GM12878 (cell line): ENCODE measurements around the gene SLC6A3. TPM values are rescaled to one million over a fixed set of nuclear protein-coding genes. Genes with fewer than 3 reads are reported as not detected.

ENCODE experiments used
- ATF7 ChIP-seq: fragments of 450-650 bp; IDR thresholded peaks from 2 replicates; pipeline ENCODE4 v1.6.1; 2016; ENCODE audit warnings: low read depth, mild to moderate bottlenecking
- BACH1 ChIP-seq: fragments of 450-650 bp; IDR thresholded peaks from 2 replicates; pipeline ENCODE4 v1.6.1; 2017; ENCODE audit warnings: mild to moderate bottlenecking, borderline replicate concordance
- CHD2 ChIP-seq: IDR thresholded peaks from 2 replicates; pipeline ENCODE4 v1.6.1; 2011; ENCODE audit warnings: low read depth, low read length, improper control_type of control experiment, borderline replicate concordance
- CHD4 ChIP-seq: fragments of 200-600 bp; sonication (generic); IDR thresholded peaks from 2 replicates; pipeline ENCODE4 v1.6.1; 2016; ENCODE audit warnings: mild to moderate bottlenecking
- E2F4 ChIP-seq: IDR thresholded peaks from 2 replicates; pipeline ENCODE4 v1.6.1; 2012; ENCODE audit warnings: low read depth, low read length, improper control_type of control experiment
- HCFC1 ChIP-seq: fragments of 150-350 bp; IDR thresholded peaks from 2 replicates; pipeline ENCODE4 v1.6.1; 2014; ENCODE audit warnings: low read length
- NBN ChIP-seq: fragments of 450-650 bp; IDR thresholded peaks from 2 replicates; pipeline ENCODE4 v1.6.1; 2016
- NFYB ChIP-seq: IDR thresholded peaks from 2 replicates; pipeline ENCODE4 v1.6.1; 2011; ENCODE audit warnings: low read depth, mild to moderate bottlenecking, low read length, improper control_type of control experiment, moderate library complexity; ENCODE audit not compliant: insufficient read depth
- NR2C1 ChIP-seq: fragments of 450-650 bp; IDR thresholded peaks from 2 replicates; pipeline ENCODE4 v1.6.1; 2017; ENCODE audit warnings: antibody characterized with exemption, mild to moderate bottlenecking, moderate library complexity
- PAX5 ChIP-seq: IDR thresholded peaks from 2 replicates; pipeline ENCODE4 v1.6.1; 2011; ENCODE audit warnings: low read depth, low read length, borderline replicate concordance
- POLR2AphosphoS2 ChIP-seq: IDR thresholded peaks from 2 replicates; pipeline ENCODE4 v1.6.1; 2011; ENCODE audit warnings: low read depth, mild to moderate bottlenecking, low read length, improper control_type of control experiment, moderate library complexity
- RELA ChIP-seq: fragments of 450-650 bp; IDR thresholded peaks from 2 replicates; pipeline ENCODE4 v1.8.0; 2014; ENCODE audit warnings: borderline replicate concordance; ENCODE audit not compliant: partially characterized antibody
- RELB ChIP-seq: fragments of 450-650 bp; IDR thresholded peaks from 2 replicates; pipeline ENCODE4 v1.6.1; 2017; ENCODE audit warnings: low read depth, mild to moderate bottlenecking, moderate library complexity
- RUNX3 ChIP-seq: IDR thresholded peaks from 2 replicates; pipeline ENCODE4 v1.6.1; 2012; ENCODE audit warnings: low read length, inconsistent platforms
- SKIL ChIP-seq: fragments of 450-650 bp; IDR thresholded peaks from 2 replicates; pipeline ENCODE4 v1.6.1; 2017; ENCODE audit warnings: mild to moderate bottlenecking, low read depth, inconsistent platforms; ENCODE audit not compliant: poor library complexity, severe bottlenecking
- SP1 ChIP-seq: IDR thresholded peaks from one replicate; pipeline ENCODE4 v1.6.1; 2011; ENCODE audit warnings: low read depth, low read length
- SUZ12 ChIP-seq: fragments of 200-600 bp; sonication (generic); IDR thresholded peaks from one replicate; pipeline ENCODE4 v1.6.1; 2018; ENCODE audit warnings: antibody characterized with exemption, mild to moderate bottlenecking; ENCODE audit not compliant: unreplicated experiment
- TBL1XR1 ChIP-seq: IDR thresholded peaks from 2 replicates; pipeline ENCODE4 v1.6.1; 2012; ENCODE audit warnings: low read depth, low read length, improper control_type of control experiment
- USF1 ChIP-seq: IDR thresholded peaks from 2 replicates; pipeline ENCODE4 v1.6.1; 2011; ENCODE audit warnings: borderline replicate concordance, low read depth, mild to moderate bottlenecking, moderate library complexity, mixed read lengths, low read length; ENCODE audit not compliant: insufficient read depth; ENCODE audit errors: extremely low read length
- ZBTB4 ChIP-seq: fragments of 450-650 bp; formaldehyde crosslinking; IDR thresholded peaks from 2 replicates; pipeline ENCODE4 v1.4.0; 2022; ENCODE audit warnings: mild to moderate bottlenecking, moderate library complexity
- ZNF384 ChIP-seq: IDR thresholded peaks from 2 replicates; pipeline ENCODE4 v1.6.1; 2012; ENCODE audit warnings: low read depth, mild to moderate bottlenecking, low read length, improper control_type of control experiment, borderline replicate concordance
- polyA plus RNA-seq, 11 experiments: library from polyadenylated mRNA; depleted of rRNA in 4 of 11; unstranded in 6 of 11; stranded (reverse) in 5 of 11; fragments of >200 nt; fragmentation: Nextera tagmentation in 4 of 11; fragmentation: Illumina TruSeq in 1 of 11; extraction: Ambion mirVana in 4 of 11; extraction: Trizol in 1 of 11; gene quantifications; 1 replicate in 1 of 11; 2 replicates in 10 of 11; pipeline versions ENCODE4 v1.2.1 to v1.2.3, GENCODE V29; 2011 to 2016; ENCODE audit warnings: inconsistent platforms in 2 of 11, missing spikeins in 2 of 11, low read depth in 1 of 11
- total RNA-seq, 4 experiments: library from RNA; depleted of rRNA in 3 of 4; stranded (reverse); fragments of >200 nt in 3 of 4; fragmentation: Illumina TruSeq in 1 of 4; extraction: Trizol in 1 of 4; gene quantifications; 2 replicates each; pipeline versions ENCODE4 v1.2.1 to v1.2.3, GENCODE V29; 2013 to 2021

SLC6A3 gene
- total and polyA plus RNA-seq, 10 of the 15 experiments (the other 5 are each of a cell fraction or from before 2014, with no cell fraction given) = 0.01 TPM; not detected in 9

- TF ChIP-seq ZBTB4 (CRISPR knock-in tag) (no peak), USF1 (no peak), SP1 (peak; percentile 69), RUNX3 (no peak), ZNF384 (no peak), NR2C1 (no peak), BACH1 (peak; percentile 85), TBL1XR1 (peak; percentile 95), SKIL (peak; percentile 85), PAX5 (peak; percentile 78), RELB (peak; percentile 99), NBN (peak; percentile 84), RELA (peak; percentile 99), NFYB (no peak), E2F4 (no peak), POLR2AphosphoS2 (peak; percentile 55), CHD2 (peak; percentile 64; the same call in 1 of the 2 replicates), HCFC1 (no peak; the same call in 1 of the 2 replicates), CHD4 (no peak), SUZ12 (no peak), ATF7 (peak; percentile 92)
Observed at GRCh38 chr5:1484730-1485578, 39.7 kb upstream of the SLC6A3 start (continued).
